Measurements from ENCODE around the gene TNC. TPM values are rescaled to one million over a fixed set of nuclear protein-coding genes. Genes with fewer than 3 reads are reported as not detected.

Gene TNC
- total and polyA plus RNA-seq, 8 donors = 0.31 to 12.5 (median 1.4) TPM

GRCh38 chr9:115114084-115114483 is 3.9 kb downstream of the TNC start:
- WGBS, 2 donors = 67 to 73% methylated on average over 4 of the region's 4 CpGs
- TF ChIP-seq CTCF (IDR thresholded peaks at IDR 0.05) = no peak
- Histone ChIP-seq H3K4me1 (peaks cover 0 to 10% (median 0%) of the 10 kb centered on the region in 3 donors), H3K27me3 (peaks cover 0 to 18% (median 0%) of the 10 kb centered on the region in 4 donors), H3K4me3 (no peak overlapping the region), H3K27ac (no peak overlapping the region), H3K36me3 (no peaks in the 10 kb centered on the region), H3K9me3 (no peaks in the 10 kb centered on the region)
- no peak for FAIRE-seq
- intact Hi-C loops (cut with DNase I) = no loop called here
- ATAC-seq = no peak
- no peak for DNase-seq

- H3K27me3 ChIP-seq = peaks cover 0 to 13% (median 0%) of the 10 kb centered on the region in 4 donors
- 56 to 74% methylated on average over 4 of the region's 4 CpGs for WGBS, 2 donors
- DNase-seq (no peak), ATAC-seq (no peak), FAIRE-seq (no peak)
- H3K9me3 ChIP-seq = no peaks in the 10 kb centered on the region
- peaks cover 0 to 13% (median 0%) of the 10 kb centered on the region in 3 donors for H3K4me1 ChIP-seq
- H3K27ac ChIP-seq = no peak overlapping the region
- H3K4me3 ChIP-seq = no peak overlapping the region
- intact Hi-C loops (cut with DNase I) = no loop called here
- no peak for TF ChIP-seq CTCF (IDR thresholded peaks at IDR 0.05)
- H3K36me3 ChIP-seq = no peaks in the 10 kb centered on the region
These were observed 6.1 kb downstream of the TNC start for GRCh38 chr9:115111874-115112273.

- Histone ChIP-seq H3K27me3 (peaks cover 0 to 5% (median 0%) of the 10 kb centered on the region in 4 donors), H3K4me3 (no peak overlapping the region), H3K36me3 (no peaks in the 10 kb centered on the region), H3K27ac (no peak overlapping the region), H3K9me3 (no peaks in the 10 kb centered on the region), H3K4me1 (peaks cover 0 to 35% (median 6%) of the 10 kb centered on the region in 3 donors)
- TF ChIP-seq CTCF (IDR thresholded peaks at IDR 0.05) = no peak
- intact Hi-C loops (cut with DNase I) = no loop called here
- ATAC-seq = no peak
- WGBS, 2 donors = 76 to 91% methylated on average over 1 of the region's 1 CpG
- DNase-seq = no peak
- no peak for FAIRE-seq
These were observed 8.5 kb downstream of the TNC start for GRCh38 chr9:115109486-115109885.

GRCh38 chr9:115107701-115108100 is 10.3 kb downstream of the TNC start:
- FAIRE-seq = no peak
- Histone ChIP-seq H3K36me3 (no peaks in the 10 kb centered on the region), H3K9me3 (no peaks in the 10 kb centered on the region), H3K4me1 (peaks cover 0 to 36% (median 6%) of the 10 kb centered on the region in 3 donors), H3K27me3 (no peaks in the 10 kb centered on the region), H3K4me3 (no peak overlapping the region), H3K27ac (peak overlapping the region in 2 of 4 donors; percentile 61 to 73)
- peak in 2 of 6 donors; percentile 46 to 47 for DNase-seq
- TF ChIP-seq CTCF (IDR thresholded peaks at IDR 0.05) = no peak
- 33 to 60% methylated on average over 2 of the region's 2 CpGs for WGBS, 2 donors
- intact Hi-C loops (cut with DNase I) = no loop called here
- ATAC-seq = peak in 3 of 4 donors; percentile 61 to 83 (median 70)

GRCh38 chr9:115106642-115107041 is 11.3 kb downstream of the TNC start:
- H3K36me3 ChIP-seq = no peaks in the 10 kb centered on the region
- FAIRE-seq (no peak), DNase-seq (no peak), ATAC-seq (no peak)
- intact Hi-C loops (cut with DNase I) = no loop called here
- peak overlapping the region in 2 of 4 donors; percentile 57 to 73 for H3K27ac ChIP-seq
- no peaks in the 10 kb centered on the region for H3K9me3 ChIP-seq
- H3K4me3 ChIP-seq = no peak overlapping the region
- 58 to 61% methylated on average over 2 of the region's 2 CpGs for WGBS, 2 donors
- peaks cover 0 to 36% (median 6%) of the 10 kb centered on the region in 3 donors for H3K4me1 ChIP-seq
- H3K27me3 ChIP-seq = no peaks in the 10 kb centered on the region
- no peak for TF ChIP-seq CTCF (IDR thresholded peaks at IDR 0.05)

Data from pancreas (tissue), 10 donors.